ENCODE measurements around the gene KLHL22. TPM values are rescaled to one million over a fixed set of nuclear protein-coding genes. Genes with fewer than 3 reads are reported as not detected.

KLHL22 gene
- total and polyA plus RNA-seq, 2 donors (not counting 1 experiment from before 2014, with no cell fraction given), result 17.4 to 35.3 TPM

GRCh38 chr22:20432244-20432686, 63.3 kb downstream of the KLHL22 start:
- TF ChIP-seq CTCF (conservative IDR thresholded peaks at IDR 0.05 in 1 of 2, IDR thresholded peaks at IDR 0.05 in 1 of 2; ENCODE audit: low read depth in 1 of 2, low read length in 2 of 2) (no peak), EZH2 (IDR thresholded peaks at IDR 0.05; ENCODE audit: low read length, missing control alignments) (no peak)
- Histone ChIP-seq H3K4me1 (ENCODE audit: control insufficient read depth, extremely low read depth, insufficient read depth, low read length) (peaks cover 11% of the 10 kb centered on the region), H4K20me1 (ENCODE audit: control insufficient read depth, extremely low read depth, insufficient read depth, low read length) (no peaks in the 10 kb centered on the region), H3K9ac (ENCODE audit: insufficient read depth, low read length) (no peak overlapping the region), H3K27me3 (ENCODE audit: control insufficient read depth, insufficient read depth, low read length) (no peaks in the 10 kb centered on the region), H2AFZ (ENCODE audit: low read length) (no peak overlapping the region), H3K4me3 (replicated peaks in 1 of 4; ENCODE audit: control extremely low read depth in 1 of 4, insufficient read depth in 1 of 4, low read depth in 3 of 4, low read length in 4 of 4) (no peak overlapping the region), H3K79me2 (ENCODE audit: control insufficient read depth, insufficient read depth, low read length) (peaks cover 43% of the 10 kb centered on the region), H3K27ac (ENCODE audit: insufficient read depth, low read length) (no peak overlapping the region), H3K4me2 (ENCODE audit: extremely low read depth, insufficient read depth, low read length) (no peak overlapping the region), H3K36me3 (ENCODE audit: control insufficient read depth, insufficient read depth, low read length) (peaks cover 16% of the 10 kb centered on the region), H3K9me3 (ENCODE audit: control insufficient read depth, insufficient read depth, low read depth, low read length) (no peaks in the 10 kb centered on the region)
- DNase-seq (ENCODE audit: low read depth in 2 of 2), result no peak

GRCh38 chr22:20431511-20432192, 63.9 kb downstream of the KLHL22 start:
- Histone ChIP-seq H3K79me2 (ENCODE audit: control insufficient read depth, insufficient read depth, low read length) (peaks cover 36% of the 10 kb centered on the region), H3K36me3 (ENCODE audit: control insufficient read depth, insufficient read depth, low read length) (peaks cover 18% of the 10 kb centered on the region), H3K27me3 (ENCODE audit: control insufficient read depth, insufficient read depth, low read length) (no peaks in the 10 kb centered on the region), H3K4me3 (replicated peaks in 1 of 4; ENCODE audit: control extremely low read depth in 1 of 4, insufficient read depth in 1 of 4, low read depth in 3 of 4, low read length in 4 of 4) (no peak overlapping the region), H4K20me1 (ENCODE audit: control insufficient read depth, extremely low read depth, insufficient read depth, low read length) (no peaks in the 10 kb centered on the region), H3K4me2 (ENCODE audit: extremely low read depth, insufficient read depth, low read length) (no peak overlapping the region), H3K27ac (ENCODE audit: insufficient read depth, low read length) (no peak overlapping the region), H2AFZ (ENCODE audit: low read length) (no peak overlapping the region), H3K9ac (ENCODE audit: insufficient read depth, low read length) (no peak overlapping the region), H3K9me3 (ENCODE audit: control insufficient read depth, insufficient read depth, low read depth, low read length) (no peaks in the 10 kb centered on the region), H3K4me1 (ENCODE audit: control insufficient read depth, extremely low read depth, insufficient read depth, low read length) (peaks cover 11% of the 10 kb centered on the region)
- no peak for TF ChIP-seq EZH2 (IDR thresholded peaks at IDR 0.05; ENCODE audit: low read length, missing control alignments)
- no peak for TF ChIP-seq CTCF (conservative IDR thresholded peaks at IDR 0.05 in 1 of 2, IDR thresholded peaks at IDR 0.05 in 1 of 2; ENCODE audit: low read depth in 1 of 2, low read length in 2 of 2)
- DNase-seq (ENCODE audit: low read depth in 2 of 2), result no peak

- peak; percentile 45 to 56 for DNase-seq (ENCODE audit: low read depth in 2 of 2)
- Histone ChIP-seq H3K4me2 (ENCODE audit: extremely low read depth, insufficient read depth, low read length) (no peak overlapping the region), H3K9me3 (ENCODE audit: control insufficient read depth, insufficient read depth, low read depth, low read length) (no peaks in the 10 kb centered on the region), H3K27ac (ENCODE audit: insufficient read depth, low read length) (no peak overlapping the region), H3K36me3 (ENCODE audit: control insufficient read depth, insufficient read depth, low read length) (peaks cover 18% of the 10 kb centered on the region), H3K79me2 (ENCODE audit: control insufficient read depth, insufficient read depth, low read length) (peaks cover 32% of the 10 kb centered on the region), H4K20me1 (ENCODE audit: control insufficient read depth, extremely low read depth, insufficient read depth, low read length) (no peaks in the 10 kb centered on the region), H3K4me3 (replicated peaks in 1 of 4; ENCODE audit: control extremely low read depth in 1 of 4, insufficient read depth in 1 of 4, low read depth in 3 of 4, low read length in 4 of 4) (no peak overlapping the region), H2AFZ (ENCODE audit: low read length) (no peak overlapping the region), H3K9ac (ENCODE audit: insufficient read depth, low read length) (no peak overlapping the region), H3K4me1 (ENCODE audit: control insufficient read depth, extremely low read depth, insufficient read depth, low read length) (peaks cover 9% of the 10 kb centered on the region), H3K27me3 (ENCODE audit: control insufficient read depth, insufficient read depth, low read length) (no peaks in the 10 kb centered on the region)
- TF ChIP-seq EZH2 (IDR thresholded peaks at IDR 0.05; ENCODE audit: low read length, missing control alignments) (no peak), CTCF (conservative IDR thresholded peaks at IDR 0.05 in 1 of 2, IDR thresholded peaks at IDR 0.05 in 1 of 2; ENCODE audit: low read depth in 1 of 2, low read length in 2 of 2) (peak in 1 of 2 donors; percentile 12)
These were observed 64.7 kb downstream of the KLHL22 start for GRCh38 chr22:20430720-20431510.
